DOHH2 (cell line): ENCODE measurements around the gene SPATA31E1.
"Not testable (repeated sequence)": the region's sequence is repeated elsewhere in the genome, so short reads cannot be mapped to it uniquely, and the experiment has no call there.

Experiments
- EZH2phosphoT487 ChIP-seq: fragments of 200-600 bp; sonication (generic); IDR thresholded peaks from 2 replicates; pipeline ENCODE4 v1.6.1; 2017; ENCODE audit warnings: borderline replicate concordance, mild to moderate bottlenecking, antibody characterized with exemption, low read length, moderate library complexity, mixed read lengths
- TF ChIP-seq, protein P1 (sequence below): fragments of 200-600 bp; sonication (generic); IDR thresholded peaks from one replicate; pipeline ENCODE4 v1.5.1; 2014; ENCODE audit warnings: antibody characterized with exemption, mild to moderate bottlenecking, low read depth, low read length; ENCODE audit not compliant: poor library complexity, severe bottlenecking

DNA sequence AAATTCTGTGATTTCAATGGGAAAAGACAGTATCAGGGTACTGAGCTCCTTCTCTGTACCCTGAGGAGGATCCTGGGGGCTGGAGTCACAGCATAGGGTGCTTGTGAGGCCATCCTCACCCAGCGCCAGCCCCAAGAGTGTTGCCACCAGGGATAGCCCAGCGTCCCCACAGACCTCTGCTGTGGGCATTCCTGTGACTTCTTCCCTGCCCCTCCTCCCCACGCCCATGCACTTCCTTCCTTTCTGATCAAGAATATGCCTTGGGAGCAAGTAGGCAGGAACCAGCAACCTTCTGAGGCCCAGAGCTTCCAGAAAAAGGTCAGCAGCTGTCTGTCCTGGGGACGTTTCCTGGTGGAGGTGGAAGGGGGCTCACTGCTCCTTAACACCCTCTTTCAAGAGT lies 31.5 kb upstream of the SPATA31E1 start:
- TF ChIP-seq, protein P1, sequence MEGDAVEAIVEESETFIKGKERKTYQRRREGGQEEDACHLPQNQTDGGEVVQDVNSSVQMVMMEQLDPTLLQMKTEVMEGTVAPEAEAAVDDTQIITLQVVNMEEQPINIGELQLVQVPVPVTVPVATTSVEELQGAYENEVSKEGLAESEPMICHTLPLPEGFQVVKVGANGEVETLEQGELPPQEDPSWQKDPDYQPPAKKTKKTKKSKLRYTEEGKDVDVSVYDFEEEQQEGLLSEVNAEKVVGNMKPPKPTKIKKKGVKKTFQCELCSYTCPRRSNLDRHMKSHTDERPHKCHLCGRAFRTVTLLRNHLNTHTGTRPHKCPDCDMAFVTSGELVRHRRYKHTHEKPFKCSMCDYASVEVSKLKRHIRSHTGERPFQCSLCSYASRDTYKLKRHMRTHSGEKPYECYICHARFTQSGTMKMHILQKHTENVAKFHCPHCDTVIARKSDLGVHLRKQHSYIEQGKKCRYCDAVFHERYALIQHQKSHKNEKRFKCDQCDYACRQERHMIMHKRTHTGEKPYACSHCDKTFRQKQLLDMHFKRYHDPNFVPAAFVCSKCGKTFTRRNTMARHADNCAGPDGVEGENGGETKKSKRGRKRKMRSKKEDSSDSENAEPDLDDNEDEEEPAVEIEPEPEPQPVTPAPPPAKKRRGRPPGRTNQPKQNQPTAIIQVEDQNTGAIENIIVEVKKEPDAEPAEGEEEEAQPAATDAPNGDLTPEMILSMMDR: not testable (repeated sequence)
- TF ChIP-seq EZH2phosphoT487: not testable (repeated sequence)
